LNCAP (cell line): ENCODE data around the gene ELOVL4.

Experiments used
- CTCF ChIP-seq: fragments of 450-650 bp; IDR thresholded peaks from 2 replicates; pipeline ENCODE4 v1.5.1; 2017; ENCODE audit warnings: mild to moderate bottlenecking

The ELOVL4 gene

GRCh38 chr6:79947191-79948186, at the start of gene ELOVL4:
Gene ELOVL4, minus strand, starts transcription at chr6:79947553. Its CDS starts 274 bp downstream, at chr6:79947279.
- TF ChIP-seq CTCF: no peak

GRCh38 chr6:79993911-79994309, 46.6 kb upstream of the ELOVL4 start:
- TF ChIP-seq CTCF: no peak

- no peak for TF ChIP-seq CTCF
Observed at GRCh38 chr6:79993012-79993910, 45.9 kb upstream of the ELOVL4 start.

- TF ChIP-seq CTCF: no peak
Observed at GRCh38 chr6:79989641-79990040, 42.3 kb upstream of the ELOVL4 start.

GRCh38 chr6:79985128-79985527, 37.8 kb upstream of the ELOVL4 start:
- no peak for TF ChIP-seq CTCF

- TF ChIP-seq CTCF: peak; percentile 9; the same call in 1 of the 2 replicates
Observed at GRCh38 chr6:79984261-79984660, 36.9 kb upstream of the ELOVL4 start.

- no peak for TF ChIP-seq CTCF
Observed at GRCh38 chr6:79981652-79982051, 34.3 kb upstream of the ELOVL4 start.
